AG10803 (cell line): ENCODE measurements around the gene ARG1.
"Not testable (repeated sequence)": the region's sequence is repeated elsewhere in the genome, so short reads cannot be mapped to it uniquely, and the experiment has no call there.

Experiments used
- DNase-seq: peaks from one replicate; pipeline ENCODE4 v3.0.0; 2010; ENCODE audit warnings: low read depth
- H3K4me3 ChIP-seq: 2 replicates; pipeline ENCODE4 v1.5.1; 2011; ENCODE audit warnings: mild to moderate bottlenecking, low read length, control low read depth
- CTCF ChIP-seq: conservative IDR thresholded peaks from 2 replicates; pipeline ENCODE4 v1.5.1; 2011; ENCODE audit warnings: mild to moderate bottlenecking, low read length, control low read depth, inconsistent platforms

The ARG1 gene

DNA sequence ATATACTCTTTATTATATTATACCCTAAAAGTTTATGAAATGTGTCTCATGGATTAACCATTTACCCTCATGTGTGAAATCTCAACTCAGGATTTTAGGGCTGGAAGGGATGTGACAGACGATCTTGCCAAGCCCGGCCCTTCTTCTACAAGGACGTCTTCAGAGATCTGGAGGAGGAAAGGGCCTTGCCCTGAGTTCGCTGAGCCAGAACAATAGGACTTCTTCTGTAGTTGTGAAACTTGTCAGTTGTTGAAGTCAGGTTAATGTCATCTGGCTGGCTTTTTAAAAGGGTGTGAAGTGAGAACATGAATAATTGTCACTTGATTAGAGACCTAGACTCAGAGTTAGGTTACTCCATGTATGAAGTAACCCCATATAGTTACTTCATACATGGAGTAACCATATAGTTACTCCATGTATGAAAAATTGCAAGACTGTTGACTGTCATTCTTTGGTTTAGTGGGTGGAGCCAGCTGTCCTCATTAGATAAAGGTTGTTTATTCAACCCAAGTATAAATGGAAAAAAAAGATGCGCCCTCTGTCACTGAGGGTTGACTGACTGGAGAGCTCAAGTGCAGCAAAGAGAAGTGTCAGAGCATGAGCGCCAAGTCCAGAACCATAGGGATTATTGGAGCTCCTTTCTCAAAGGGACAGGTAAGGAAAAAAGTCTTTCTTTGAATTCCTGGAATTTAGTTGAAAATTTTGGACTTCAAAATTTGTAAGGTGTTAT is at the start of gene ARG1:
Gene ARG1, plus strand, starts transcription at position 541 of the 730 bp plus-strand sequence. Its CDS starts 57 bp downstream, at position 598.
- H3K4me3 ChIP-seq, result no peak within 1 kb of the TSS
- no peak for TF ChIP-seq CTCF
- DNase-seq, result no peak

GRCh38 chr6:131523988-131524673 is 48.9 kb upstream of the ARG1 start:
- no peak overlapping the region for H3K4me3 ChIP-seq
- TF ChIP-seq CTCF, result no peak
- no peak for DNase-seq

- no peak for DNase-seq
- H3K4me3 ChIP-seq, result no peak overlapping the region
- no peak for TF ChIP-seq CTCF
These were observed 48.2 kb upstream of the ARG1 start for GRCh38 chr6:131524695-131525336.

- not testable (repeated sequence) for H3K4me3 ChIP-seq, DNase-seq
These were observed 42.1 kb upstream of the ARG1 start for GRCh38 chr6:131530936-131531335.

- H3K4me3 ChIP-seq, DNase-seq: not testable (repeated sequence)
These were observed 41.3 kb upstream of the ARG1 start for GRCh38 chr6:131531681-131532080.

DNA sequence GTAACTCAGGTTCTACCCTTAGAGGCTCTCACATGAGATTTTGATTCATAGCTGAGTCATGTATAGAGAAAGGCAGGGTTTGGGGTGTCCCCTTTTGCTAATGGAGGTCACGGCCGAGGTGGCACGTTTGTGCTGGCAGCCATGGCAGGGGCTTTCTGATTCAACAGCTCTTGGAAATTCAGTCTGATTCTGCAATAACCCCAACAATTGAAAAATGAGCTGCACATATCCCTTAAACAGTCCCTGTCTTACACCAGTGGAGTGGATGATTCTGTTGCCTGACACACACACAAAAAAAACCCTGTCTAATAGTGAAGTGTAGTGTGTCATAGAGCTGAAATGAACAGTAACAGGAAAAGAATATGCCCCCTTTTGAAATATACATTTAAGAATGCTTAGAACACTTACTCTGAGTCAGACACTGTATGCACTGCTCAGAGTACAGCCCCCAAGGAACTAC is 40.4 kb upstream of the ARG1 start:
- TF ChIP-seq CTCF, result no peak
- no peak for DNase-seq
- no peak overlapping the region for H3K4me3 ChIP-seq

DNA sequence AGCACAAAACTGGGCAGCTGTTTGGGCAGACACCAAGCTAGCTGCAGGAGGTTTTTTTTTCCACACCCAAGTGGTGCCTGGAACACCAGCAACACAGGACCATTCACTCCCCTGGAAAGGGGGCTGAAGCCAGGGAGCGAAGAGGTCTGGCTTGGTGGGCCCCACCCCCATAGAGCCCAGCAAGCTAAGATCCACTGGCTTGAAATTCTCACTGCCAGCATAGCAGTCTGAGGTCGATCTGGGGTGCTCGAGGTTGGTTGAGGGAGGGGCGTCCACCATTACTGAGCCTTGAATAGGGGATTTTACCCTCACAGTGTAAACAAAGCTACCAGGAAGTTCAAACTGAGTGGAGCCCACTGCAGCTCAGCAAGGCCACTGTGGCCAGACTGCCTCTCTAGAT is 34.4 kb upstream of the ARG1 start:
- DNase-seq, H3K4me3 ChIP-seq: not testable (repeated sequence)

DNA sequence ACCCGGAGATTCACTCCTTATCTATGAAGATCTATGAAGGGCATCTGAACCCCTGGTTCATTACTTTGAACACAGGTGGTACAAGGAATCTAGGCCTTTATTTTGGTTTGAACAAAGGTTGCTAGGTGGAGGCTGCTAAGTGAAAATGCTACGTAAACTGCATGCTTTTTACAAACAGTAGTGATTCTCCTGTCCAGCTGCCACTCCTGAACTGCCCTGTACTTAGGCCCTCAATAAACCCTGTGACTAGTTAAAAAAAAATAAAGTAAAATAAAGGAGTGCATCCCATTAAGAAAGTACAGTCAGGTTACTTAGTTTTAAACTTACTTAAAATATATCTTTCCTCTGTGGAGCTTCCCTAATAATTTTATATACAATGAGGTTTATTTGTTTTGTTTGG is 27.7 kb upstream of the ARG1 start:
- TF ChIP-seq CTCF, result no peak
- no peak for DNase-seq
- H3K4me3 ChIP-seq, result no peak overlapping the region
